NCI-H748 (cell line): Measurements from ENCODE around the gene SH3GL2.

Source experiments
- DNase-seq: peaks from one replicate; lab custom pipeline; 2025; ENCODE audit not compliant: unreplicated experiment; lab: John Stamatoyannopoulos, UW

The SH3GL2 gene

DNA sequence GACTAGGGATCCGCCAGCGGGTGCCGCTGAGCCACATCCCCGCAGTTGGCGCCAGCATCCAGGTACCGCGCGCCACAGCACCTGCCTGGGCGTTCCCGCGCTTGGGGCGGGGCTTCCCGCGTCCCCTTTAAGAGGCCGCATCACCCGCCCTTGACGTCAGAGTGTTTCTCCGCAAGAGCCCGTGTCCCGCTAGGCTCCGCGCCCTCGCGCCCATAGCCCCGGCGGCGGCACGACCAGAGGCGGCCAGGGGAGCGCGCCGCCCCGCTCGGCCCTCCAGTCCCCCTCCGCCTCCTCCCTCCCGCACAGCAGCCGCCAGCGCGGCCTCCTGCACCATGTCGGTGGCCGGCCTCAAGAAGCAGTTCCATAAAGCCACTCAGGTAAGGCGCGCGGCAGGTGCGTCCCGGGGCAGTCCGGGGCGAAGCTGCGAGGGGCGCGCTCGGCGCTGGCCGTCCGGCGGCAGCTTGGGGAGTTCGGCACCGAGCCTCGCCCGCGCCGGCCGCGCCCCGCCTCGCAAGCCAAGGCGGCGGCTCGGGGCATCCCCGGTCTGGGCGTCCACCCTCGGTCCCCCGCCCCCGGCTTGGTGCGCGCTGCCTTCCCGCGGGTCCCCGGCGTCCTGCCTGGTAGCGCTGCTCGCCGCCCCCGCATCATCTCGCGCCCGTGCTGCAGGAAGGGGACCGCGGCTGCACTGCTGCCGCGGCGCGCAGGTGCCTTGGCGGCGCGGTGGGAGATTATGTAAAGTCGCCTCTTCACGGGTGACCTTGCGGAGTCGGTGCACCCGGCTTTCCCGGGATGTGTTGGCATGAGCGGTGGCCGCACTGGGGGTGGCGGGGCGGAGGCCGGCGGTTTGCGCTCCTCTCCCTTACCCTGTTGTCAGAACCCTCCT lies at the start of gene SH3GL2:
Gene SH3GL2 (plus strand): TSS at position 156 of the 883 bp plus-strand sequence.
- DNase-seq = peak; percentile 97

DNA sequence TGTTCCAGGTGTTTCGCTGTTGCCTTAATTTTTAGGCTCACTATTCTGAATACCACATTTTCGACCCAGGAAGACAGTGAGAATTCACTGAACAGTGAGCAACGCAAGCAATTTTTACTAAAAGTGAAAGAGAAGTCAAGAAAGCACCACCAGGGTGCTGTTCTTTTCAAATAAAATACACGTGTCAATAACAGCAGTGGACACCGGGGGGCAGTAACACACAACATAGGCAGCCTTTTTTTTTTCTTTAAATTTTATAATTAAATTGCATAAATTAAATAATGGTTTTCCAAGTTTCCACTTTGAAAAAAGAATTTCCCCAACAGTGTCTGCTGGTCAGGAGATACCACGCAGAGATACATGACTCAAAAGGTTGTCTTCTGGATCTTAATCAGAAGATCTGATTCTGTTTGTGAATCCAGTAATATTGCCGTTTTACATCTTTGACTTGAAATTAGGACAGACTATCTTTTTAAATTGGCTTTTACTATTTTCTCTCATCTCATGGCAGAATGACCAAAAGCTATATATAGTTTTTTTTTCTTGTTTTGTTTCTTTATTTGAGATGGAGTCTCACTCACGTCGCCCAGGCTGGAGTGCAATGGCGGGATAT lies 47.1 kb upstream of the SH3GL2 start:
- DNase-seq = peak; percentile 52

DNA sequence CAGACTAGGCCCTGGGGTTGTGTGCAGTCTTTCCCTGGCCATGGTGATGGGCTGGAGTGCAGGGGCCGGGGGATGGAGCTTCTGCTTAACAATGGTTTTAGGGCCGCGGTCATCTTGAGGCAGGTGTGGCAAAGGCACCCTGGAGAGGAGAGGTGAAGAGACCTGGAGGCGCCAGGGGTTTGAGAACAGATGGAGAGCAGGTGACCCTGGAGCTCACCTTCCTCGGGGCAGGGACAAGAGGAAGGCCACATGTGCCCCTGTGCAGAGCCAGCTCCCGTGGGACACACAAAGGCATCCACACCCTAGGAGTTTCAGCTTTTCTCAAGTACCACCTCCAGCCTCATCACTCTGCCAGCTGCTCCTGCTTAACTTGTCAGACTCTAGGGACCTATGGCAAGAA lies 46.4 kb upstream of the SH3GL2 start:
- DNase-seq = peak; percentile 50

DNA sequence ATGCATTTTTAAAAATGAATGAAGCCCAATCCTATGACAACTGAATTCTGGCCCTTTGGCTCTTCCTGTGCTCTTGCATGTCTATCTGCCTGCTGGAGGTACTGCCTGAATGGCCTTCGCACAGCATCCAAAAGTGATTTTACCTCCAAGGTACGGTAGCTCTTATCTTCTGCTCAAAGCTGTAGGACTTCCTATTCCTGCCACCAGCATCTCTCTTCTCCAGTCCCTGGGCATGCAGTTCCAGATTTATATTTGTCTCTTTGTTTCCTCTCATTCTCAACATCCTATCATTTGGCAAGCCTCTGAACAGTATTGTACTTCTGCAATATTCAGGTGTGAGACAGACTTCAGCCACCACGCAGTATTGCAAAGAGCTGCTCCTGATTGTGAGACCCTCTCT lies 43.7 kb upstream of the SH3GL2 start:
- DNase-seq = no peak

DNA sequence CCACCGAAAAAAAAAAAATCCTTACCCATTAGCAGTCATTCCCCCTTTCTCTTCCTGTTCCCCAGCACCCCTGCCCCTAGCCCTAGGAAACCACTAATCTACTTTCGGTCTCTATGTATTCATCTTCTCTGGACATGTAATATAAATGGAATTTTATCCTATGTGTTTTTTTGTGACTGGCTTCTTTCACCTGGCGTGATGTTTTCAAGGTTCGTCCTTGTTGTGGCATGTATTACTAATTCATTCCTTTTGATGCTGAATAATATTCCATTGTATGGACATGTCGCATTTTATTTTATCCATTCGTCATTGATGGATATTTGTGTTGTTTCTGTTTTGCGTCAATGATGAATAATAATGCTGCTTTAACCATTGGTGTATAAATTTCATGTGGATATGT lies 42.8 kb upstream of the SH3GL2 start:
- no peak for DNase-seq

DNA sequence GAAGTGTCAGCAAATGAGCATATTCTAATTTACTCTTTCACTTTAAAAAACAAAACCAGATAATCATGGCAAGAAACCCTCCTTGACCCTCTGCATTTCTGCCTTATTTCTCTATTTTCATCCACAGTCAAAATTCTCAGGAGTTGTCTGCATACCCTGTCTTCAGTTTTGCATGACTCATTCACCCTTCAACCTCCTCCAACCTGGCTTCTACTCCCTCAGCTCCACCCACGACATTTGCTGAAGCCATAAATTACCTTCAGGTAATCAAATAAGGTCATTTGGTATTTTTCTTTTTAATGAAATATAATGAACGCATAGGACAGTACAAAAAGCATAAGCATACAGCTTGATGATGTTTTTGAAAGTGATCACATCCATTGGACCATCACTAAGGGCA lies 27.8 kb upstream of the SH3GL2 start:
- no peak for DNase-seq

DNA sequence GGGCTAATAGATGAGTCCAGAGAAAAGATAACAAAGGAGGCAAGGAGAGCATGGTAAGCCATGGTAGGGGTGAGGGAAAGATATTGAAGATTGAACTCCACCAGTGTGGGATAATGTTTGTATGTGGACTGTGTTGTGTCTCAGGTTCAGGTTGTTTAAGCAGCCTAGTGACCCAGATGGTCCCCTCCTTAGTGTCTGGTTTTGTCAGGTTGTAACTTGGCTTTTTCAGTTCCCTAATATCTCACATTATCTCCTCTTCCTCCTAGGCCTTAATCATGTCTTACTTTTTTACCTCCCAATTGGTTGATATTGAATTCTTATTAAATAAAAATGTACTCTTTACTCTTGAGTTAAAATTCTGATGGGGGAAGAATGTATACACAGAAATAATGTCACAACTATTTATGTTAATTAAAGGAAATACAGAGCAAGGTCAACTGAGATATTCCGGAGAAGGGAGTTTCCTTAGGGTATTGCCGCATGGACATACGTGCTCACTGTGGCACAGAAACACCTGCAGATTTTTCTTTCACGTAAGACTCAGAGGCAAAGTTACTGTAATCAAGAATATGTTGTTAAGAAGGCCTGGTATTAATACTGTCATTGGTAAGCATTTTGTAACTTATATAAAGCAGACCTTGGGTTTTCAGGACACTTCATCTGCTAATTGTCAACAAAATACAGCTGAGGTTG lies 23.4 kb upstream of the SH3GL2 start:
- no peak for DNase-seq

DNA sequence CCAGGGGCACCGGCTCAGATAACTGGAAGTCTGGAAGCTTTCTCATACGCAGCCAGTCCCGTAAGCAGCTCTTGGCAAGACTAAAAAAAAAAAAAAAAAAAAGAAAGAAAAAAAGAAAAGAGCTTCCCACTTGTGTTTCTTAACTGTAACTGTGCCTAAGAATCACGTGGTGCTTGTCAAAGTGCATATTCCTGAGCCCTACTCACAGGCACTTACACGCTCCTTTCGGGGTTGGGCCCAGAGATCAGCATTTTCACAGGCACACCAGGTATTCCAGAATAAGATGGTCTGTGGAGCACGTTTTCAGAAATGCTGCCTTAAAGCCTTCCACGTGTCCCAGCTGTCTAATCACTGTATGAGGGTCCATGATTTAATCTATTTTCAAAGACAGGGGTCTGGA lies 22.6 kb upstream of the SH3GL2 start:
- no peak for DNase-seq

DNA sequence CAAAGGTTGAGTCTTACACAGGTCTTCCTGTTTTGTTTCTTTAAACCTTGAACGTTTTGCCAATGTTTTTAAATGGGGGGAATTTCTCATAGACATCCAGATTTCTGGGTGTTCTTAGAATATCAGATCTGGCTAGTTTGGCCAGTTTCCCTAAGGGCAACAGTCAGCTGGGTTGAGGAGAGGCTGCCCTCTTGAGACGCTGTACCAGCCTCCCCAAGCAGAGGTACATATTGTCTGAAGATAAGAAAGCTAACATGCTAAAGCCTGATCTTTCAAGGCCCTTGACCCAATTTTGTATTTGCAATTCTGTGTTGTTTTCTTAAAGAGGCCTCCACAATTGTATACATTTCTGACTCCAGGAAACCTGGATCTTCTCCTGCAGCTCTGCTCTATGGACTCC lies 21.9 kb upstream of the SH3GL2 start:
- no peak for DNase-seq

DNA sequence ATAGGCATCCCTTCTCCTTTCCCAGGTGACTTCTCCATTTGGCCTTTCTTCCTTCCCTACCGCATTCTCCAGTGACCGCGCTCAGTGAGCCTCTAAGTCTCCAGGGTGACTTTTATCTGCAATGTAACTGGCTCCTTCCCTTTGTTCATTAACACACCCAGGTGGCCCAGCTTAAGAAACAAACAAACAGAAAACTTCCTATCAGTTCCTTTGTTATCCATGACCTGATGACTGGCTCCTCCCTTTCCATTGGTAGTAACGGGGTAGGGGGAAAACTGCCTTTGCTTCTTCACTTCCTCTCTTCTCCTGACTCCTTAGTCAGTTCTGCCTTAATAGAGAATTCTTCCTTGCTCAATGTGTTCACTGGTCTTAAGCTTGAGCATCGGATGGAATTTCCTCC lies 7.0 kb upstream of the SH3GL2 start:
- no peak for DNase-seq

DNA sequence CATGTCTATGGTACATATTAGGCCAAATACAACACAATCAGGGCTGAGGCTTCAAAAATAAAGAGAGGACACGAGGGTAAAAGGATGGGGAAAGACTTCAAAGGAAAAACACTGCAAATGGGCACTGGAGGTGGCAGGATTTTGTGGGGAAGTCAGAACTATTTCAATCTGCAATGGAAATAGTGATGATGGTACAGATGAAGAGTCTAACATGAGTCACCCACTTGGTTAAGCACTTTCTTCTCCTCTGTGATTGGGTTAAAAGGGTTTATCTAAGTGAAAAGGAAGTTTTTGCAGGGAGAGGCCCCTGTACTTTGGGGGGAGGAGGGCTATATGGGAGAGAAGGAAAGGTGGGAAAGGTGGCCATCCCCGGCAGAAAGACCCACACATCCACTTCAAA lies 4.5 kb upstream of the SH3GL2 start:
- no peak for DNase-seq

DNA sequence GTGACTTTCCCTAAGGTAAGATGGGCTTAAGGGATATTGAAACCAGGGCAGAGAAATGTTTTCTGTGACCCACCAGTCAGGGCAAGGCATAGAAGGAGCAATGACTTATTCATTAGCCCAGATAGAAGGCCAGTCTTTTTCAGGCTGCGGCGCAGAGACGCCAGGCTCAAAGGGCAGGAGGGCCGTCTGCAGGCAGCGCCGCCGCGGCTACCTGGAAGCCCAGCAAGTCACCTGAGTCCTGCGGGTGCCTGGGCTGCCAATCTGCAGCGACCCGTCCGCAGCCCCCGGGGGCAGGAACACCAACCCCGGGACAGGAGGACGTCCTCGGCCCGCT lies 322 bp upstream of the SH3GL2 start:
- no peak for DNase-seq

DNA sequence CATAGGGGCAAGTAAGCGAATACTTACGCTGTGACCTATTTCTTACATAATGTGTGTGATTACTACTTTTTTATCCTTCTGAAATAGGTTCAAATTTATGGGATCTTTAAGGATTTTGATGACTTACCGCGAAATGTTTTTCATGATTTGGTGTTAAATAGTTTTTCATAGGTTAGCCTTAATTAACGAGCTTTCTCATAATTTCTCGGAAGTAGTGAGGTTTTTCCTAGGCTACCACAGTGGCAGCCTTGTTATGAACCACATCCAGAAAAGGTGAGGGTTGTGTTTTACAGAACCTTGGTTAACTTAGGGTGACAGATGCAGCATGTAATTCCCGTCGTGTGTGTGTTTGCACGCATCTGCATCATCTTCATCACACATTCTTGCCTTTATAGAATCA lies 1.3 kb downstream of the SH3GL2 start:
- DNase-seq = peak; percentile 8

DNA sequence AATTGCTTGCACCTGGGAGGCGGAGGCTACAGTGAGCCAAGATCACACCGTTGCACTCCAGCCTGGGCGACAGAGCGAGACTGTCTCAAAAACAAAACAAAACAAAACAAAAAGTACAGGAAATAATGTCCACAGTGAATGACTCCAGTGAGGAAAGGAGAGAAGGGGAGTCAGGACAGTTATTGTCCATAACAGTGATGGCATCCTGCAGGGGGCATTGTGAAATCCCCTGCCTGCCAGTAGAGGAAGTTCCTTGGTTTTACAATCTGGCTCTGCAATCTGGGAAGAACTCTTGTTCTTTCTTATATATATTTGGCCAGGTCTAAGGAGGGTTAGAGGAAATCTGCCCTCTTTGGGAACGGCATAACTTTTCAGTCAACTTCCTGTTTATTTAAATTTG lies 8.2 kb downstream of the SH3GL2 start:
- no peak for DNase-seq

DNA sequence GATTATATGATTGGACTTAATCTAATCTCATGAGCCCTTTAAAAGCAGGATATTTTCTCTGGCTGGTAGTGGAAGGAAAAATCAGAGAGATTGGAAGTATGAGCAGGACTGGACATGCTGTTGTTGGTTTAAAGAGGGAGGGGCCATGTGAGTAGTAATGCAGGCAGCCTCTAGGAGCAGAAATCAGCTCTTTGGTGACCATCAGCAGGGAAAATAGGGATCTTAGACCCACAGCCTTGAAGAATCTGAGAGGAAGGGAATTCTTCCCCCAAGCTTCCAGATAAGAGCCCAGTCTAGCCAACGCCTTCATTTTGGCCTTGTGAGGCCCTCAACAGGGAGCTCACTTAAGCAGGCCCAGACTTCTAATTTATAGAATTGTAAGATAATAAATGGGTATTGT lies 9.5 kb downstream of the SH3GL2 start:
- no peak for DNase-seq

DNA sequence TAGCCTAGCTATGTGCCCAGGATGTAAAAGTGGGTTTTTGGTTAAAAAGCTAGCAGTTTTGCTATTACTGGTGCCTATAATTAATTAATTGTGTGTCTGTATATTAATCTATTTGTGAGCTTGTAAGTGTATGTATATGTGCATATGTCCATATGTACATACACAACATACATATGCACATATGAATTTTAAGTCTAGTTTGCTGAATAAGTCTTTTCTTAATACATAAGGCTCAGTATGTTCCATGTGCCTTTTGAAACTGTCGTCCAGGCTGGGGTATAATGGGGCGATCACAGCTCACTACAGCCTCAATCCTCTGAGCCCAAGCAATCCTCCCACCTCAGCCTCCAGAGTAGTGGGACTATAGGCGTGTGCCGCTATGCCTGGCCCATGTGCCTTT lies 10.1 kb downstream of the SH3GL2 start:
- DNase-seq = no peak

DNA sequence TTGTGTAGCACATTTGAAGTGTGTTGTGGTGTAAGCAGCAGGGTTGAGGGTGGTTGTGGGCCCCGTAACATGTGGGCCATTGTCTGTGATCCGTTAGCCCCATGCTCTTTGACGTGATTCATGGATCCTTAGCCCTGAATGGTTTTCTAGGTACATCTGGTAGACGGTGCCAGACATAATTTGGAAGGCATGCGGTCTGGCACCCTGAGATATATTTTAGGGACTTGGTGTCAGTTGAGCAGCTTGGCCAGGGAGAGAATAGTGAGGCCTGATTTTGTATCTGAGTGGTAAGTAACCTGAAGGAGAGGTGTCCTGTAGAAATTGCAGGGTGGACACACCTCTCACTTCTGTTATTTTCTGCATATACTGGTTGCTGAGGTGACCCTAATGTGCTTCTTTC lies 10.9 kb downstream of the SH3GL2 start:
- DNase-seq = no peak

DNA sequence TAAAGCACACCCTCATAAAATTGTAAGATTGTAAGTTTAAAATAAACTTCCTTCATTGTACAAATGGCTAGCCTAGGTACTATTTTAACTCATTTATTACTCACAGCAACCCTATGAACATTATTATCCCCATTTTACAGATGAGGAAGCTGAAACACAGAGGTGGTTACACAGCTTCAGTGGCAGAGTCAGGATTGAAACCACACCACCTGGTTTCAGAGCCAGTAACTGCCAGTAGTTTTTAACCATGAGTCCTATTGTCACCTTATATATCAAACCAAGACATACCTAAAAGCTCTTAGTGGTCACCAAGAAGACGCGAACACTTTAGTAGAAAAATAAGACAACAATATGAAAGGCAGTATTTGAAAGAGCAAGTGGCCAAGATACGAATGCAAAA lies 16.1 kb downstream of the SH3GL2 start:
- no peak for DNase-seq

DNA sequence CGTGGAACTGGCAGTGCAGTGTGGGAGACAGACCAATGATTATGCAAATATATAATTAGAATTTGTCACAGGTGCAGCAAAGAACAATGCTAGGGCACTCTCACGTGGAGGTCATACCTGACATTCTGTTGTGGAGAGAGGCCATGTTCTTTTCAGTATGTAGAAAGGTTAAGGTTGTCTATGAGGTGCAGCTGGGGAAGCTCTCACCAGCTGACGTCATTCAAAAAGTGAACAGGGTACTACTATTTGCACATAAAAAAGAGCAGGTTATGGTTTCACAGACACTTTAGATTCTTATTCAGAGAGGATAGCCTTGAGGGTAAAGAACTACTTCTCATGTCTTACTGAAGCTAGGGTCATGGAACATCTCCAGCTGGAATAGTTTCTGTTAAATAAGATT lies 19.1 kb downstream of the SH3GL2 start:
- DNase-seq = no peak

DNA sequence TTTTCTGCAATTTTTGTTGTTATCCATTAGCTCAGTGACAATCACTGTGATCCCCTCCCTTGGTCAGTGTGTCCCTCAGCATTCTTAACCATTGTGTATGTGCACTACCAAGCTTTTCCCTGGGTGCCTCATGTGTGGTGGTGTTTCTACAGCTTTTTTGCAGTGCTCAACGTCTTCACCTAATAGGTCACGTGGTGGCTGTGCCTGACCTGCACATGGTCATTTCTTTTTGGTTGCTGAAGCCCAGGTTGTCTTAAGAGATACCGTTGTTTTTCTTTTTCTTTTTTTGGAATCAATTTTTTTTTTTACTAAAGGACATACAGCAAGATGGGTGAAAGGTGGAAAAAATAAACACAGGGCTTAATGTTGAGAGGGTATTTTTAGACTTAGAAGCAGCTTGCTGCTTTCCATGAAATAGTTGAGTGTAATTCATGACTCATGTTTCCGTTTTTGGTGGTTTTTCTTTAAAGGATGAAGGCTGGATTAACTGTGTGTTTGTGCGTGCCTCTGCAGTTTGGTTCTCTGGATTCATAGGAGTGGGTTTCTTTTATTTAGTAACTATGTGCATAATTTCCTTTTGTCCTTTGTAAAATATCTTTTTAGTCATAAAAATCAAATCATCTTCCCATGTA lies 22.2 kb downstream of the SH3GL2 start:
- no peak for DNase-seq

DNA sequence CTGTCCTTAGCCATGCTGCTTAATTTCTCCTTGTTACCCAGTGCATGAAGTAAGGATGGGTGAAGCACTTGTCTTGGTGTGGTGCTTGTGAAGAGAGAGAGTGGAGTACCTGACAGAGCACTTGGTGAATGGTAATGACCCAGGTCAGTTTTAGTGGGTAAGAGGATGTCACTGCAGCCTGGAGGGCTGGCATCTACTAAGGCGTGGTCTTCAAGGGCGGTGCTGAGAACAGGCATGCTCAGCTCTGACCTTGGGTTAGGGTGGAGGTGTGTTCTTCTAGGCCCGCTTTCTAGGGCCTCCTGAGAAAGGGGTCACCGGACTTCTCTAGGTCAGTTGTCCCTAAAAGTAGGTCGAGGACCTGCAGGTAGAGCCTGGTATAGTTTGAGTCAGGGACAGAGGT lies 25.7 kb downstream of the SH3GL2 start:
- DNase-seq = no peak
